ENCODE data around the gene SMYD3.

SMYD3 gene

GRCh38 chr1:246267896-246268295, 239.2 kb downstream of the SMYD3 start:
- no peaks in the 10 kb centered on the region for H3K9me3 Mint-ChIP-seq (ENCODE audit: low read depth)
- H3K4me3 Mint-ChIP-seq, result no peak overlapping the region
- H3K36me3 Mint-ChIP-seq, result peaks cover 34% of the 10 kb centered on the region
- no peaks in the 10 kb centered on the region for H3K4me1 Mint-ChIP-seq (ENCODE audit: low read depth)
- no peaks in the 10 kb centered on the region for H3K27me3 Mint-ChIP-seq
- H3K27ac Mint-ChIP-seq, result no peak overlapping the region

GRCh38 chr1:246267426-246267825, 239.7 kb downstream of the SMYD3 start:
- Mint-ChIP-seq H3K4me3 (no peak overlapping the region), H3K9me3 (ENCODE audit: low read depth) (no peaks in the 10 kb centered on the region), H3K36me3 (peaks cover 35% of the 10 kb centered on the region), H3K4me1 (ENCODE audit: low read depth) (no peaks in the 10 kb centered on the region), H3K27ac (no peak overlapping the region), H3K27me3 (no peaks in the 10 kb centered on the region)

- no peak overlapping the region for H3K4me3 Mint-ChIP-seq
- H3K27me3 Mint-ChIP-seq, result no peaks in the 10 kb centered on the region
- H3K36me3 Mint-ChIP-seq, result peaks cover 31% of the 10 kb centered on the region
These were observed 241.6 kb downstream of the SMYD3 start for GRCh38 chr1:246265481-246265880.

GRCh38 chr1:246262281-246262680, 244.8 kb downstream of the SMYD3 start:
- Mint-ChIP-seq H3K27me3 (no peaks in the 10 kb centered on the region), H3K9me3 (ENCODE audit: low read depth) (peaks cover 6% of the 10 kb centered on the region), H3K4me3 (no peak overlapping the region), H3K27ac (no peak overlapping the region), H3K4me1 (ENCODE audit: low read depth) (no peaks in the 10 kb centered on the region), H3K36me3 (peaks cover 30% of the 10 kb centered on the region)

More at GRCh38 chr1:246265481-246265880, 241.6 kb downstream of the SMYD3 start:
- Mint-ChIP-seq H3K27ac (no peak overlapping the region), H3K4me1 (ENCODE audit: low read depth) (no peaks in the 10 kb centered on the region), H3K9me3 (ENCODE audit: low read depth) (no peaks in the 10 kb centered on the region)

- H3K9me3 Mint-ChIP-seq (ENCODE audit: low read depth), result peaks cover 10% of the 10 kb centered on the region
These were observed 245.4 kb downstream of the SMYD3 start for GRCh38 chr1:246261639-246262038.

GRCh38 chr1:246258250-246258649, 248.8 kb downstream of the SMYD3 start:
- H3K27me3 Mint-ChIP-seq, result no peaks in the 10 kb centered on the region
- peaks cover 13% of the 10 kb centered on the region for H3K9me3 Mint-ChIP-seq (ENCODE audit: low read depth)

More at GRCh38 chr1:246261639-246262038, 245.4 kb downstream of the SMYD3 start:
- Mint-ChIP-seq H3K27me3 (no peaks in the 10 kb centered on the region), H3K4me1 (ENCODE audit: low read depth) (no peaks in the 10 kb centered on the region), H3K27ac (no peak overlapping the region), H3K4me3 (no peak overlapping the region), H3K36me3 (peaks cover 30% of the 10 kb centered on the region)

GRCh38 chr1:246255773-246256172, 251.3 kb downstream of the SMYD3 start:
- H3K27ac Mint-ChIP-seq, result no peak overlapping the region
- H3K27me3 Mint-ChIP-seq, result no peaks in the 10 kb centered on the region
- peaks cover 13% of the 10 kb centered on the region for H3K9me3 Mint-ChIP-seq (ENCODE audit: low read depth)
- no peak overlapping the region for H3K4me3 Mint-ChIP-seq
- no peaks in the 10 kb centered on the region for H3K4me1 Mint-ChIP-seq (ENCODE audit: low read depth)
- H3K36me3 Mint-ChIP-seq, result peaks cover 14% of the 10 kb centered on the region

More at GRCh38 chr1:246258250-246258649, 248.8 kb downstream of the SMYD3 start:
- H3K36me3 Mint-ChIP-seq, result peaks cover 25% of the 10 kb centered on the region
- no peaks in the 10 kb centered on the region for H3K4me1 Mint-ChIP-seq (ENCODE audit: low read depth)
- no peak overlapping the region for H3K4me3 Mint-ChIP-seq
- no peak overlapping the region for H3K27ac Mint-ChIP-seq

- Mint-ChIP-seq H3K36me3 (peaks cover 16% of the 10 kb centered on the region), H3K27ac (no peak overlapping the region), H3K27me3 (no peaks in the 10 kb centered on the region), H3K9me3 (ENCODE audit: low read depth) (peaks cover 13% of the 10 kb centered on the region), H3K4me1 (ENCODE audit: low read depth) (no peaks in the 10 kb centered on the region), H3K4me3 (no peak overlapping the region)
These were observed 252.2 kb downstream of the SMYD3 start for GRCh38 chr1:246254854-246255253.

- H3K36me3 Mint-ChIP-seq, result peaks cover 18% of the 10 kb centered on the region
- H3K27me3 Mint-ChIP-seq, result no peaks in the 10 kb centered on the region
- no peak overlapping the region for H3K4me3 Mint-ChIP-seq
These were observed 260.6 kb downstream of the SMYD3 start for GRCh38 chr1:246246430-246246829.

GRCh38 chr1:246245541-246245940, 261.5 kb downstream of the SMYD3 start:
- no peaks in the 10 kb centered on the region for H3K27me3 Mint-ChIP-seq
- no peak overlapping the region for H3K4me3 Mint-ChIP-seq
- no peaks in the 10 kb centered on the region for H3K9me3 Mint-ChIP-seq (ENCODE audit: low read depth)
- H3K27ac Mint-ChIP-seq, result no peak overlapping the region
- no peaks in the 10 kb centered on the region for H3K4me1 Mint-ChIP-seq (ENCODE audit: low read depth)
- H3K36me3 Mint-ChIP-seq, result peaks cover 16% of the 10 kb centered on the region

More at GRCh38 chr1:246246430-246246829, 260.6 kb downstream of the SMYD3 start:
- Mint-ChIP-seq H3K4me1 (ENCODE audit: low read depth) (no peaks in the 10 kb centered on the region), H3K9me3 (ENCODE audit: low read depth) (no peaks in the 10 kb centered on the region), H3K27ac (no peak overlapping the region)

GRCh38 chr1:246232126-246232525, 275.0 kb downstream of the SMYD3 start:
- H3K27me3 Mint-ChIP-seq, result no peaks in the 10 kb centered on the region
- peaks cover 5% of the 10 kb centered on the region for H3K36me3 Mint-ChIP-seq
- no peak overlapping the region for H3K27ac Mint-ChIP-seq
- H3K9me3 Mint-ChIP-seq (ENCODE audit: low read depth), result no peaks in the 10 kb centered on the region
- H3K4me1 Mint-ChIP-seq (ENCODE audit: low read depth), result no peaks in the 10 kb centered on the region
- no peak overlapping the region for H3K4me3 Mint-ChIP-seq

GRCh38 chr1:246226041-246226440, 281.0 kb downstream of the SMYD3 start:
- H3K27me3 Mint-ChIP-seq, result no peaks in the 10 kb centered on the region
- no peak overlapping the region for H3K27ac Mint-ChIP-seq
- no peaks in the 10 kb centered on the region for H3K9me3 Mint-ChIP-seq (ENCODE audit: low read depth)
- H3K36me3 Mint-ChIP-seq, result peaks cover 12% of the 10 kb centered on the region
- H3K4me3 Mint-ChIP-seq, result no peak overlapping the region
- no peaks in the 10 kb centered on the region for H3K4me1 Mint-ChIP-seq (ENCODE audit: low read depth)

- no peaks in the 10 kb centered on the region for H3K27me3 Mint-ChIP-seq
- H3K4me3 Mint-ChIP-seq, result no peak overlapping the region
- H3K27ac Mint-ChIP-seq, result no peak overlapping the region
- no peaks in the 10 kb centered on the region for H3K4me1 Mint-ChIP-seq (ENCODE audit: low read depth)
- peaks cover 12% of the 10 kb centered on the region for H3K36me3 Mint-ChIP-seq
- no peaks in the 10 kb centered on the region for H3K9me3 Mint-ChIP-seq (ENCODE audit: low read depth)
These were observed 285.4 kb downstream of the SMYD3 start for GRCh38 chr1:246221485-246222255.

GRCh38 chr1:246220495-246221065, 286.5 kb downstream of the SMYD3 start:
- Mint-ChIP-seq H3K36me3 (peaks cover 9% of the 10 kb centered on the region), H3K27me3 (no peaks in the 10 kb centered on the region), H3K4me3 (no peak overlapping the region), H3K4me1 (ENCODE audit: low read depth) (no peaks in the 10 kb centered on the region), H3K27ac (no peak overlapping the region), H3K9me3 (ENCODE audit: low read depth) (no peaks in the 10 kb centered on the region)

GRCh38 chr1:246219508-246220030, 287.5 kb downstream of the SMYD3 start:
- Mint-ChIP-seq H3K36me3 (peaks cover 9% of the 10 kb centered on the region), H3K4me3 (no peak overlapping the region), H3K9me3 (ENCODE audit: low read depth) (no peaks in the 10 kb centered on the region), H3K4me1 (ENCODE audit: low read depth) (no peaks in the 10 kb centered on the region), H3K27me3 (no peaks in the 10 kb centered on the region), H3K27ac (no peak overlapping the region)

Measured in activated naive CD8-positive, alpha-beta T cell (primary cell).